Activated T-cell treated with anti-CD3 and anti-CD28 coated beads, Interleukin-2, amount 50 U/mL, for 72 hours (primary cell): ENCODE data around the gene RNF115. TPM values are rescaled to one million over a fixed set of nuclear protein-coding genes. Genes with fewer than 3 reads are reported as not detected.

ENCODE experiments used
- ATAC-seq, 2 donors: fragments of 150-1000 bp; cut with Tn5 transposase; replicated peaks in 1 of 2; 2 replicates each; pipeline ENCODE4 v1.10.0; 2021; ENCODE audit warnings: moderate library complexity in 2 of 2, mild to moderate bottlenecking in 1 of 2
- DNase-seq, 2 donors: peaks; one replicate each; pipeline ENCODE4 v3.0.0; 2021 to 2022; ENCODE audit warnings: mixed read lengths in 1 of 2
- H3K27ac Mint-ChIP-seq: one replicate; pipeline ENCODE4 v1.8.0; 2022; ENCODE audit warnings: mild to moderate bottlenecking, moderate library complexity, mixed read lengths
- H3K27me3 Mint-ChIP-seq: one replicate; pipeline ENCODE4 v1.8.0; 2022; ENCODE audit warnings: low read depth, mixed read lengths
- H3K36me3 Mint-ChIP-seq, 2 donors: one replicate each; pipeline ENCODE4 v1.8.0; 2022; ENCODE audit warnings: mixed read lengths in 2 of 2, mild to moderate bottlenecking in 1 of 2; ENCODE audit not compliant: insufficient read depth in 2 of 2
- H3K4me1 Mint-ChIP-seq: one replicate; pipeline ENCODE4 v1.8.0; 2022; ENCODE audit warnings: low read depth, mixed read lengths
- H3K4me3 Mint-ChIP-seq, 2 donors: one replicate each; pipeline ENCODE4 v1.8.0; 2022; ENCODE audit warnings: mild to moderate bottlenecking in 2 of 2, mixed read lengths in 2 of 2, moderate library complexity in 2 of 2
- H3K9me3 Mint-ChIP-seq, 2 donors: one replicate each; pipeline ENCODE4 v1.8.0; 2022; ENCODE audit warnings: mixed read lengths in 2 of 2
- total RNA-seq, 2 donors: library from RNA; stranded (reverse); gene quantifications; one replicate each; pipeline ENCODE4 v1.2.3, GENCODE V29; 2022

Gene RNF115
- total RNA-seq, 2 donors from 2014 or later: 22.4 to 27.4 TPM

DNA sequence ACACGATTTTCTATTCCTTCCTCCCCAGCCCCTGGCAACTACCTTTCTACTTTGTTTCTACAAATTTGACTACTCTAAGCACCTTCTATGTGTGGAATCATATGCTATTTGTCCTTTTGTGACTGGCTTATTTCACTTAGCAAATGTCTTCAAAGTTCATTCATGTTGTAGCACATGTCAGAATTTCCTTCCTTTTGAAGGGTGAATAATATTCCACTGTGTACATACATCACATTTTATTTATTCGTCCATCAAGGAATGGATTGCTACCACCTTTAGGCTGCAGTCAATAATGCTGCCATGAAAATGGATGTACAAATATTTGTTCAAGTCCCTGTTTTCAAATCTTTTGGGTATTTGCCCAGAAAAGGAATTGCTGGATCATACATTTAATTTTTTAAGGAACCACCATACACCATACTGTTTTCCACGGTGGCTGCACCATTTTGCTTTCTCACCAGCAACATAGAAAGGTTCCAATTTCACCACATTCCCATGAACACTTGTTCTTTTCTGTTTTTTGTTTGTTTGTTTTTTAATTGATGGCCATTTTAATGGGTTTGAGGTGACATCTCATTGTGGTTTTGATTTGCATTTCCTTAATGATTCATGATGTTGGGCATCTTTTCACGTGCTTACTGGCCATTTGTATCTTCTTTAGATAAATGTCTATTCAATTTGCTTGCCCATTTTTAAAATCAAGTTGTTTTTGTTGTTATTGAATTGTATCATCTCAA is 113.4 kb downstream of the RNF115 start:
- Mint-ChIP-seq H3K9me3 (no peaks in the 10 kb centered on the region), H3K27ac (no peak overlapping the region), H3K4me1 (no peaks in the 10 kb centered on the region), H3K4me3 (no peak overlapping the region), H3K27me3 (no peaks in the 10 kb centered on the region), H3K36me3 (no peaks in the 10 kb centered on the region)
- DNase-seq: no peak
- no peak for ATAC-seq

DNA sequence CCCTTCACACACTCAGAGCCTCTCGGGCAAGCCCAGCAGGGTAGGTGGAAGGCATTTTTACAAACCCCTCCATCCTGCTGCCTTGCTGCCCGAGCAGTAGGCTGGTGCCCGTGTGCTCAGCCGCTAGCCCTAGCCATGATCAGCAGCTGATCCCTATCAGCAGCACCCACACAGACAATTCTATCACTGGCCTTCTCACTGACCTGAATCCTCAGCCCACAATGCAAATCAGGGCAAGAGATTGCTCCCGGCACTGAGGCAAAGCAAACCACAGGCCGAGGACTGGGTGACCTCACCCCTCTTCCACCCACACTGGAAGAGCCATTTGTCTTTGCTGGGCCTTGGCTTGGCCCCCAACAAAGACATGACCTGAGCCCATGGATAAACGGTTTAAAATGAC is 115.8 kb downstream of the RNF115 start:
- no peak for DNase-seq
- Mint-ChIP-seq H3K9me3 (no peaks in the 10 kb centered on the region), H3K4me1 (no peaks in the 10 kb centered on the region), H3K4me3 (no peak overlapping the region), H3K36me3 (no peaks in the 10 kb centered on the region), H3K27me3 (no peaks in the 10 kb centered on the region), H3K27ac (no peak overlapping the region)
- no peak for ATAC-seq

DNA sequence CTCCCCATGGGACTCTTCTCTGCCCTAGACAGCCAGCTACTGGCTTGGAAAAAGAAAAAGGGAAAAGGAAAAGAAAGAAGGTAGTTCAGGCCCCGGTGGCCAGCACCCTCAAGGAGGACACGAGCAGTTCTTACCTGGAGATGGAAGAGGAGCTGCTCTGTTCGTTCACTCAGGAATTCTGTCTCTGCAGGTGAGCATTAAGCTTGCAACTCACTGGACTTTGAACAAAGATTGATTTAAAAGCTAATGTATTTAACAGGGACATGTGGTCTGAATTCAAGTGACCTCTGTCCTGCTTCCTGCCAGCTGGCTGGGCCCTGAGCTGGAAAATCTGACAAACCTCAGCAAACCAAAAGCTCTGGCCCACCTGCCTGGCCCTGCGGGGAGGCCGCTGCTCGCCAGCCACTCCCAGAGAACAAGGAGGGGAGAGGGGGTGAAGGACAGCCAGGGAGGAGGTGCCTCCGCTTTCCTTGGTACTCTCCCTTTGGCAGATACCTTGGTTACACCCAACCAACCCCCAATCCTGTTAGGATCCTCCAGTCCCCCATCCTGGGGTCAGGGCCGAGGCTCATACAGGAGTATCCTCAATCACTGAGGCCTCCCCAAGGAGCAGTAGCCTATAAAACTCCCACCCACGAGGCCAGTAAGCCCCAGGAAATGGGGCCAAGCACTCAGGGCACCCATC is 116.6 kb downstream of the RNF115 start, which contains the start of gene PDZK1:
PDZK1 (minus strand) TSS at position 186 of the 685 bp plus-strand sequence. CDS start 19,347 bp downstream, outside the sequence.
- Mint-ChIP-seq H3K27ac (no peak within 1 kb of the TSS), H3K9me3 (no peaks in the 10 kb centered on the region), H3K27me3 (no peaks in the 10 kb centered on the region), H3K36me3 (no peaks in the 10 kb centered on the region), H3K4me3 (no peak within 1 kb of the TSS), H3K4me1 (no peaks in the 10 kb centered on the region)
- ATAC-seq: no peak
- DNase-seq: no peak

DNA sequence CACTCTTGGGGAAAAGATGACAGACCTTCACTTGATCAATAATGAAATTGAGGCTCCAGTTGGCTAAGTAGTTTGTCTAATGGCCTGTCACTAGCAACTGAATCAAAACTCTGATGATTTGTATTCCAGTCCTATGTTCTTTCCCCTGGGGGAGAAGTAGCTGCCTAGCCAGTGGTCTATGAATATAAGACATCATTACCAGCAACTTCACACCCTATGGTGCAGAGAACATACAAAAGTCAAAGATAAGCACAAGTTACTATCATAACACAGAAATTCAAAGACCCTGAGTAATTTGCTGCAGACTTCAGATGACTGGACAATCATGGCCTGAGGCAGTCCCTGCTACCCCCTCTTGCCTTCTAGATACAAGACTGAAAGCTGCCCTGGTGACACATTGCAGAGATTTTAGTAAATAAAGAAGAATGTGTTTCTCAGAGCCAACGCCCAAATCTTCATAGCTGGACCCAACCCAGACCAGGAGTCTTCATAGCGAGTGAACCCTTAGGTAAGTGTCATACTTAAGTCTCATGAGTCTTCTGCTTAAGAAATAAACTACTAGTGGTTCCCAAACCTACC is 117.7 kb downstream of the RNF115 start:
- no peaks in the 10 kb centered on the region for H3K36me3 Mint-ChIP-seq
- no peak overlapping the region for H3K4me3 Mint-ChIP-seq
- H3K27me3 Mint-ChIP-seq: no peaks in the 10 kb centered on the region
- ATAC-seq (no peak), DNase-seq (no peak)
- H3K4me1 Mint-ChIP-seq: no peaks in the 10 kb centered on the region
- H3K9me3 Mint-ChIP-seq: no peaks in the 10 kb centered on the region
- no peak overlapping the region for H3K27ac Mint-ChIP-seq

DNA sequence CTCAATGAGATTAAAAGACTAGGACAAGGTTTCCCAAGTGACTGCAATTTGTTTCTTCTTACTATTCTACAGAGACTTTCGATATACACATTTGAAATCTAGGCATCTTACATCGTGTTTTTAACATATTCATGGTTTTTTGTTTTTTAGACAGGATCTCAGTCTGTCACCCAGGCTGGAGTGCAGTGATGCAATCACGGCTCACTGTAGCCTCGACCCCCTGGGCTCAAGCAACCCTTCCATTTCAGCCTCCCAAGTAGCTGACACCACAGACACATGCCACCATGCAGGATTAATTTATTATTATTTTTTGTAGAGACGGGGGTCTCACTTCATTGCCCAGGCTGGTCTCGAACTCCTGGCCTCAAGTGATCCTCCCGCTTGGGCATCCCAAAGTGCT is 118.3 kb downstream of the RNF115 start:
- no peaks in the 10 kb centered on the region for H3K4me1 Mint-ChIP-seq

DNA sequence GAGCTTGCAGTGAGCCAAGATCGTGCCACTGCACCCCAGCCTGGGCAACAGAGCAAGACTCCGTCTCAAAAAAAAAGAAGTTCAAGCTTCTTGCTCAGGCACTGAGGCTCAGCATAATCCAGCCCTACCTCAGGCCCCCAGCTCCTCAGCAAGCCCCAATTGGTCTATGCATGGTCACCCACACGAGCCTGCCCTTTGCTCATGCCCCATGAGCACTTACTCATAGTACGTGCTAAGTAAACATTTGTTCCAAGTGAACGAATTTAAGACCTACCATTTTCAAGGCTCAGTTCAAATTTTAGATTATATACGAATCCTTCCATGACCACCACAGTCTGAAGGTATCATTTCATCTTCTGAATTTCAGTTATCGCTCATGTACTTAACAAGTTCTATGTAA is 121.1 kb downstream of the RNF115 start:
- Mint-ChIP-seq H3K36me3 (no peaks in the 10 kb centered on the region), H3K9me3 (no peaks in the 10 kb centered on the region), H3K27ac (no peak overlapping the region), H3K27me3 (no peaks in the 10 kb centered on the region), H3K4me3 (no peak overlapping the region), H3K4me1 (no peaks in the 10 kb centered on the region)
- no peak for ATAC-seq
- DNase-seq: no peak

More for the DNA sequence above, 118.3 kb downstream of the RNF115 start:
- no peak overlapping the region for H3K4me3 Mint-ChIP-seq
- no peak overlapping the region for H3K27ac Mint-ChIP-seq
- no peak for DNase-seq
- ATAC-seq: no peak
- H3K27me3 Mint-ChIP-seq: no peaks in the 10 kb centered on the region
- H3K36me3 Mint-ChIP-seq: no peaks in the 10 kb centered on the region
- H3K9me3 Mint-ChIP-seq: no peaks in the 10 kb centered on the region

DNA sequence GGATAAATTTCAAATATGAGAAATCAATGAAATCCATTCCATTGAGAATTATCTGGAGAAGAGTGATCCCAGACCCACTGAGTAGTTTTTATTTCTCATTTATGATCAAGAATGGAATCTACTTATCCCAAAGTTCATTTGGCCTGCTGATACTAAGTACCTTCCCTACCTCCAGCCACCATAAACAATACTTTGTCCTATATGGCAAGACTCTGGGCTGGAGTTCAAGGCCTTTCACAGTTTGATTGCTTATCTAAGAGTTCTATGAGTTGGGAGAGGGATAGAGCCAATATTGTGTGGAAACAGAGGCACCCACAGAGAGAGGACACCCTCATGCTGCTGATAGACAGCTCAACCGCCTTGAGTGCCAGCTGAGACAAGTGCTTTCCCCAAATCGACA is 121.8 kb downstream of the RNF115 start:
- no peak for DNase-seq
- Mint-ChIP-seq H3K27me3 (no peaks in the 10 kb centered on the region), H3K27ac (no peak overlapping the region), H3K4me3 (no peak overlapping the region), H3K36me3 (no peaks in the 10 kb centered on the region), H3K9me3 (no peaks in the 10 kb centered on the region), H3K4me1 (no peaks in the 10 kb centered on the region)
- no peak for ATAC-seq

GRCh38 chr1:145701306-145701862 is 122.5 kb downstream of the RNF115 start:
- no peaks in the 10 kb centered on the region for H3K36me3 Mint-ChIP-seq
- H3K27me3 Mint-ChIP-seq: no peaks in the 10 kb centered on the region
- ATAC-seq (no peak), DNase-seq (no peak)
- no peaks in the 10 kb centered on the region for H3K9me3 Mint-ChIP-seq
- no peaks in the 10 kb centered on the region for H3K4me1 Mint-ChIP-seq
- no peak overlapping the region for H3K4me3 Mint-ChIP-seq
- H3K27ac Mint-ChIP-seq: no peak overlapping the region

DNA sequence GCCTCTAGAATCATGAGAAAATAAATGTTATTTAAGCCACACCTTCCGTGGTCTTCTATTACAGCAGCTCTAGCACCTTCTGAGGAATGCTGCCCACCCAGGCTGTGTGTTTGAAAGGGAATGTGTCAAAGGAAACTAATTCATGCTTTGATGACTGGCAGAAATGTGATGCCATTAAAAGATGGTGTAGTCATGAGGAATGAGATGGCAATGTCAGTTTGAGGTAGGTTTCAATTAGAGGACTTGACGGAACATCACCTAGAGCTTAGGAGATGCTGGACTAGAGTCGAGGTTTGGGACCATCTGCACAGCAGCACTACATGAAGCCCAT is 127.3 kb downstream of the RNF115 start:
- ATAC-seq (no peak), DNase-seq (no peak)
- Mint-ChIP-seq H3K9me3 (no peaks in the 10 kb centered on the region), H3K27me3 (no peaks in the 10 kb centered on the region), H3K4me1 (no peaks in the 10 kb centered on the region), H3K4me3 (no peak overlapping the region), H3K27ac (no peak overlapping the region), H3K36me3 (no peaks in the 10 kb centered on the region)

- H3K36me3 Mint-ChIP-seq: no peaks in the 10 kb centered on the region
- DNase-seq (no peak), ATAC-seq (no peak)
- H3K27ac Mint-ChIP-seq: no peak overlapping the region
- H3K27me3 Mint-ChIP-seq: no peaks in the 10 kb centered on the region
- peaks cover 2% of the 10 kb centered on the region for H3K4me1 Mint-ChIP-seq
- no peak overlapping the region for H3K4me3 Mint-ChIP-seq
- H3K9me3 Mint-ChIP-seq: no peaks in the 10 kb centered on the region
Observed at GRCh38 chr1:145695821-145696629, 127.9 kb downstream of the RNF115 start.

DNA sequence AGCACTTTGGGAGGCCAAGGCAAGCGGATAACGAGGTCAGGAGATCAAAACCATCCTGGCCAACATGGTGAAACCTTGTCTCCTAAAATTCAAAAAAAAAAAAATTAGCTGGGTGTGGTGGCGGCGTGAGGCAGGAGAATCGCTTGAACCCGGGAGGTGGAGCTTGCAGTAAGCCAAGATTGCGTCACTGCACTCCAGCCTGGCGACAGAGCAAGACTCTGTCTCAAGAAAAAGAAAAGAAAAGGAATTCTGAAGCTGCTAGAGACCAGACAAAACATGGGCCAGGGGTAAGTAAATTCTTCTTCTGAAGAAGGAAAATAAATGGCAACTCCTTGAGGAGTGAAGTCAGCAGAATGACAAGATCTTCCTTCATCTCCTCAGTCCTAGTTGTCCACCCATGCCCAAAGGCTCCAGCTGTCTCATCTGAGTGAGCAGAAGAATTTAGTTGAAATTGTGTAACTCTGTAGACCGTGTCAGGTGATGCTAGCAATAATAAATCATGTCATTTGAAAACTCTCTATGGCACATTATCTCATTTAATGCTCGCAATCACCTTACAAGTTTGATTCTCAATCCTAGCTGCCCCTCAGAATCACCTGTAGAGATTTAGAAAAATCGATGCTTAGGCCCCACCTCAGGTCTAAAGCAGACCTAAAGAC is 131.0 kb downstream of the RNF115 start:
- Mint-ChIP-seq H3K27me3 (no peaks in the 10 kb centered on the region), H3K27ac (no peak overlapping the region), H3K9me3 (no peaks in the 10 kb centered on the region), H3K4me1 (peaks cover 30% of the 10 kb centered on the region), H3K36me3 (no peaks in the 10 kb centered on the region), H3K4me3 (no peak overlapping the region)
- no peak for DNase-seq
- ATAC-seq: no peak
